ENCODE measurements around the gene KLHDC3.
A peak's percentile ranks its signal among the peaks of the same experiment; 100 is the strongest.
"Not testable (repeated sequence)": the region's sequence is repeated elsewhere in the genome, so short reads cannot be mapped to it uniquely, and the experiment has no call there.

Gene KLHDC3

DNA sequence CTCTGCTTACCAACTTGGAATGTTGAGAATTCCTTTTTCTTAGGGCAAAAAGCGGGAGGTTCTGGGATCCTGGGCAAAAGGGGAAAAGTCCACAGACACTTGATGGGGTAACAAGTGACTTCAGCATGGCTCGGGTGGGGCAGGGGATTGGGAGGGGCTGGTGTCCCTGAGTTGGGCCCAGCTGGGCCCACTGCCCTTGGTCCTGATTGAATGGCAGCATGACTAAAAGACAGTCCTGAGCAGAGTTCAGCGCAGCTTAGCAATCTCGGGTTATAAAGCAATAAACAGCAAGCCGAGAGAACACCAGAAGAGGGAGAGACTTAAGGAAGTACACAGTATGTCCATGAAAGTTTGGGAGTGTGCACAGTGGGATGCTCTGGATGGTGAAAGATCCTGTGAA lies 24.1 kb upstream of the KLHDC3 start:
- DNase-seq = no peak

DNA sequence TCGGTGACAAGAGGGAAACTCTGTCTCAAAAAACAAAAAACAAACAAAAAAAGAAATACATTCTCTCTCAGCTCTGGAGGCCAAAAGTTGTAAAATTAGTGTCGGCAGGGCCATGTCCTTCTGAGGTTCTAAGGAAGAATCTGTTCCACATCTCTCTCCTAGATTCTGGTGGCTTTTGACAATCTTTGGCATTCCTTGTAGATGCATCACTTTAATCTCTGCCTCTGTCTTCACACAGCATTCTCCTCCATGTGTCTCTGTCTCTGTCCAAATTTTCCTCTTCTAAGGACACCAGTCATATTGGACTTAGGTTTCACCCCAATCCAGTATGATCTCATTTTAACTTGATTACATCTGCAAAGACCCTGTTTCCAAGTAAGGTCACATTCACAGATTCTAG lies 20.6 kb upstream of the KLHDC3 start:
- DNase-seq = no peak

DNA sequence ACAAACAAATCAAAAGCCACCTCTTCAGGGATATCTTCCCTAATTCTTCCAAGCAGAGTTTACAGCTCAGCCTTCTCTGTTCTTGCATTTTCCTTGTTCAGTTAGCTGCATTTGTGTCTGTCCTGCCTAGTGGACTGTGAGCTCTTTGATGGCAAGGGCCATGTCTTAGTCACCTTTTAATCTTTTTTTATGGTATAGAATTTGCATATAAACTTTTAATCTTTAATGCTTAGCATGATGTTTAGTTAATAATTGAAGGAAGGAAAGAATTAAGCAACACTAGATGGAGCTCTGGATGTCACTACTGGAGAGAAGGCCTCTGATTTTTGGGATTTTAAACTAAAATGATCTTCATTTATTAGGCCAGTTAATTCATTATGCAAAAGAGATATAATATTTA lies 17.5 kb upstream of the KLHDC3 start:
- no peak for DNase-seq

DNA sequence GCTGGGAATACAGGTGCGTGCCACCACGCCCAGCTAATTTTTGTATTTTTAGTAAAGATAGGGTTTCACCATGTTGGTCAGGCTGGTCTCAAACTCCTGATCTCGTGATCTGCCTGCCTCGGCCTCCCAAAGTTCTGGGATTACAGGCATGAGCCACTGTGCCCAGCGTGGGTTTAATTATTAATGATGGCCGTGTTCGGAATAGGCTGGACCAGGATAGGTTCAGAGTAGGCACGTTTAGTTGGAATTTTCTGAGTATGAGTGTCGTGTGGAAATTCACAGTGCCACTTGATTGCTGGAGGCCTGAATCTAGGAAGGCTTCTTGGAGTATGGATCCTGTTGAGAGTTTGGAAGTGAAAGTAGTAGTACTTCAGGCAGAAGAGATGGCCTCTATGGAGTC lies 15.8 kb upstream of the KLHDC3 start:
- not testable (repeated sequence) for DNase-seq

DNA sequence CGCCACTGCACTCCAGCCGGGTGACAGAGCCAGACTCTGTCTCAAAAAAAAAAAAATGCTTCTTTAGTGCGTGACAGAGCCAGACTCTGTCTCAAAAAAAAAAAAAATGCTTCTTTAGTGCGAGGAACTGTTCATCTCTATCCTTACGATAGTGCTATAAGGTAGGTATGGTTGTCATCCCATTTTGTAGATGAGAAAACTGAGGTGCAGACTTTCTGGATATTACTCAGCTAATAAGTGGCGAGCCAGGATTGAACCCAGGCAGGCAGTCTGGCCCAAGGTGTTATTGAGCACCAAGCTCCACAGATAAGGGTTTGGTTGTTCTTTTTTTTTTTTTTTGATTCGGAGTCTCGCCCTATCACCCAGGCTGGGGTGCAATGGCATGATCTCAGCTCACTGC lies 12.2 kb upstream of the KLHDC3 start:
- DNase-seq = no peak

DNA sequence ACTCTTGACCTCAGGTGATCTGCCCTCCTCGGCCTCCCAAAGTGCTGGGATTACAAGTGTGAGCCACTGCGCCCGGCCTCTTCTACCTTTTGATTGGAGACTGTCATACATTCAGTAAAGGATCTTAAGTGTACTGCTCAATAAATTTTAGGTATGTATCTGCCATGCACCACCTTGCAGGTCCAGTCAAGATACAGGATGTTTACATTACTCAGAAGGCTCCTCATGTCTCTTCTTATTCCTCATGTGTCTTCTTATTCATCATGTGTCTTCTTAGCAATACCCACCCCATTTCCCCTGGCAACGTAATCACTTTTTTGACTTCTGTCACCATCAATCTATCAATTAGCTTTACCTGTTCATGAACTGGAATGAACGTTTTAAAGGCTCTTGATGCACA lies 8.2 kb upstream of the KLHDC3 start:
- no peak for DNase-seq

DNA sequence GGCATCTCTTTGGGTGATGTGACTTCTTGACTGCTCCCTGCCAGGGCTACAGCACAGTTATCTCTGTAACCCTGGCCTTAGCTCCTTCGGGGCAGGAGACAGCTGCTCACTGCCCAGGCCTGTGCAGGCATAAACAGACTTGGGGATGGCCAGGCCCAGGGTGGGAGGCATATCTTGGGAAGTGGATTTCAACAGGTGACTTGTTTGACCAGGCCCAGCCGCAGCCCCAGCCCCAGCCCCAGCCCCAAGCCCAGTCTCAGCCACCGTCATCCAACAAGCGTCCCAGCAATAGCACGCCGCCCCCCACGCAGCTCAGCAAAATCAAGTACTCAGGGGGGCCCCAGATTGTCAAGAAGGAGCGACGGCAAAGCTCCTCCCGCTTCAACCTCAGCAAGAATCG lies 7.8 kb upstream of the KLHDC3 start:
- no peak for DNase-seq

DNA sequence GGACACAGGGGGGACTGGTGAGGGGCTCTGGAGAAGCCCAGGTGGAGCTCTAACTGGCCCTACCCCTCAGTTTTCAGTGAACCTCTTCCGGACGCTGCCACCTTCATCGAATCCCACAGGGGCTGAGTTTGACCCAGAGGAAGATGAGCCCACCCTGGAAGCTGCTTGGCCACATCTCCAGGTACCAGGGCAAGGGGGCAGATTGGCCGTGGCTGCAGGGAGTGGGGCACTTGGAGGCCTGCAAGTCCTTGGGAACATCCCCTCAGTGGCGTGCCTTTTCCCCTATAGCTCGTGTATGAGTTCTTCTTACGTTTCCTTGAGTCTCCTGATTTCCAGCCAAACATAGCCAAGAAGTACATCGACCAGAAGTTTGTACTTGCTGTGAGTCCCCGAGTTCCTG lies 6.9 kb upstream of the KLHDC3 start:
- no peak for DNase-seq

DNA sequence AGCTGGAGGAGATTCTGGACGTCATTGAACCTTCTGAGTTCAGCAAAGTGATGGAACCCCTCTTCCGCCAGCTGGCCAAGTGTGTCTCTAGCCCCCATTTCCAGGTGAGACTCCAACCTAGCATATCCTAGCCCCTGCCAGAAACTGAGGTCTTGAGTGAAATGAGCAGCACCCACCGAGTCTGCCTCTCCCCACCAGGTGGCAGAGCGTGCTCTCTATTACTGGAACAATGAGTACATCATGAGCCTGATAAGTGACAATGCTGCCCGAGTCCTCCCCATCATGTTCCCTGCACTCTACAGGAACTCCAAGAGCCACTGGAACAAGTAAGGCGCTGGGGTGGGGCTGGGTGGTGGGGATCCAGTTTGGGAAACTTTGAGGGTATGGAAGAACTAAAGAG lies 4.9 kb upstream of the KLHDC3 start:
- peak; percentile 6 for DNase-seq

DNA sequence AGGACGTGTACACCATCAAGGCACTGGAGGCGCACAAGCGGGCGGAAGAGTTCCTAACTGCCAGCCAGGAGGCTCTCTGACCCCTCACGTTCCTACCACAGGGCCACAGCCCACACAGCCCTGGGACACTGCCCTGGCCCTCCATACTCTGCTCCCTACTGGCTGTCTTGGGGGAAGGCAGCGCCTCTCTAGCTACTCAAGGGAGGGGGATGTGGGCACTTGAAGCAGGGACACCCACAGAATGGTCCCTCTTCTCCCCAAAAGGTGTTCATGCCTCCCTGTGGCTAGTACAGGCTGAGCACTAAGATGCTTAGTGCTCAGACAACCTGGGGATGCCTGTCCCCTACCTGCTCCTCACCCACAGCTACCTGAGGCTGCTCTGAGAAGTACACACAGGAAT lies 2.8 kb upstream of the KLHDC3 start:
- DNase-seq = no peak

DNA sequence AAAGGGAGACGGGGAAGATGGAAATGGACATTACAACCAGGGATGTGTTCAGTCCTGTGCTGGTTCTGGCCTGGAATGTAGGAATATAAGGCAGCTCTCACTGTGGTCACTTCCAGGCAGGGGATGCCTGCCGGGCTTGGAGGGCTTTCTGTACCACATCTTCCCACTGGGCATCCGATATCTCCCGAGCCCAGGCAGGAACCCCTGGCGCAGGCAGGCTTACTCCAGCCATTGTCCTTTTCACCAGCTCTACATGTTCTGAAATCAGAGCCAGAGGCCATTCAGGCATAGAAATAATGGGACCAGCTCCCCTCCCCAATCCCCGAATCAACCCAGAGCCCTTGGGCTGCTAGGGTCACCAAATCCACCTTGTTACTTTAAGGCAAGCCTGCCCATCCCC lies 1.7 kb upstream of the KLHDC3 start:
- no peak for DNase-seq

DNA sequence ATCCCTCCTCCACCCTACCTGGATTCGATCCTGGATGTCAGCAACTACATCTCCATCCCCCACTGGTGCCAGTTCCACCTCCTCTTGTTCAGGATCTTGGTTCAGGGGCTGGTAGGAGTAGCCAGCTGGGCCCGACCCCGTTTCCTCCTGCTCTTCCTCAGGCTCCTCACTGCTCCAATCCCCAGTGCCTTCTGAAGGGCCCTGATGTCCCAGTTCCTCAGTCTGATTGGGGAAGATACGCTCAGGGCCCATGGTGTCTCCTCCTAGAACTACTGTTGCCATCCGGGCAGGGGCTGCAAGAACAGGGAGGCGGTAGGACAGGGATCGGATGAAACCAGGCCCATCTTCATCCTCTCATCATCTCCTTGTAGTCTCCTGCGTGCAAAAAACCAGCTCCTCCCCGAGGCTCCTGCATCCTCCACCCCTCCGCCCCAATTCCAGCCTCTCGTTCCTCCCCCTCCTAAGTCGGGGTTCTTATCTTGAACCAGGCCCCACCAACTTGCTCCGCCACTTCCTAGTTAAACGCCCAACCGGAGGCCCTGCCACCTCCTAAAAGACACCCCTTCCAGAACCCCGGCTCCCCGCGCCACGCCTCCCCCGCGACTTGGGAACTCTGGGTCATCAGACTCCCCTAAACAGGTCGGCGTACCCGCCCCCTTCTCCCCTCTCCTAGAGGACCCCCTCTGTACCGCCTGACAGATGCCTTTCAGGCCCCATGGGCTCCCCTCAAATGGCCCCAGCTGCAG lies 779 bp upstream of the KLHDC3 start:
- no peak for DNase-seq

DNA sequence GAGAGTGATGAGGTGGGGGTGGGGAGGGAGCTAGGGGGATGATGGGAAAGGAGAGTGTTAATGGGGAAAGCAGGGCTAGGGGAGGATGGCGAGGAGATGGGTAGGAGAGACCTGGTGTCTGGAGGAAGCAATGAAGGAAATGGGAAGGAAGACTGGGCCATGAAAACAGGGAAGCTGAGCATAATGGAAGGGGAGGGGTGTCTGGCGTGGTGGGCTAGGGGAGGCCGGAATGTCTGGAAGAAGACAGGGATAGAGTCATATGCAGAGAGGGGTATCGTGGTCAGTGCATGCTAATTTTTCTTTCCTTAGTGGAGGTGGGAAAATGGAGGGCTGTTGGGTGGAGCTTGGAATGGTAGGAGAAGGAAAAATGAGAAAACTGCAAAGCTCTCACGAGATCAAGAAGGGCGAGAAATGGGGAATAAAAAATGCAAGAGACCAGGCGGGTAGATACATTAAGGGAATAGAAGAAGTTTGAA lies 423 bp downstream of the KLHDC3 start:
- DNase-seq = no peak

DNA sequence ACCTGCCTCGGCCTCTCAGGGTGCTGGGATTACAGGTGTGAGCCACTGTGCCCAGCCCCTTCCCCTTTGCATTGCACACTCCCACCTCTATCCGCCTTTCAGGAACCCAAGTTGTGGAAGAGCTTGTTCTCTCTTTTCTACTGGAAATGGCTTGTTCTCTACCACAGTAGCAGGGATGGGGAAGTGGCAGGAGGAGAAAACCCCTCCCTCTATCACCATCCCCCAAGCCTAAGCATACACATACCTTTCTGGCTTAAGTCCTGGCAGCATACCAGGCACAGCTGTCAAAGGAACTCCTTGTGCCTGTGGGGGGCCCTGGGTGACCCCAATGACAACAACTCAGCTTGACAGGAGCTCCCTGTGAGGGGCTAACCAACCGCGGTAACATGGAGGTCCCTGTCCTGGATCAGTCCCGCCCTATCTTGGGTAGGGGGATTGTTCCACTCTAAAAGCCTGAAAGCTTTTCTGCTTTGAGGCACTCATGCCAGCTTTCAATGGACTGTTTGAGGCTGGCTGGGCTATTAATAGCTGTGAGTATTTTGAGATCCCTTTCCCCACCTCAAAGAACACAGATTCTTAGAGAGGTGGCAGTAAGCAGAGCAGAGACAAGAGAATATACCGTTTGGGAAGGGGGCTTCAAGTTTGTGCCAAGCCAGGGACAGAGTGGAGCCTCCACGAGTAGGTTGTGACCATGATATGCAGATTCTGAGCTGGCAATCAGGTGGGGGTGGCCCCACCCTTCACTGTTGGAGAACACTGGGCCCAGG lies 2.3 kb downstream of the KLHDC3 start:
- no peak for DNase-seq

DNA sequence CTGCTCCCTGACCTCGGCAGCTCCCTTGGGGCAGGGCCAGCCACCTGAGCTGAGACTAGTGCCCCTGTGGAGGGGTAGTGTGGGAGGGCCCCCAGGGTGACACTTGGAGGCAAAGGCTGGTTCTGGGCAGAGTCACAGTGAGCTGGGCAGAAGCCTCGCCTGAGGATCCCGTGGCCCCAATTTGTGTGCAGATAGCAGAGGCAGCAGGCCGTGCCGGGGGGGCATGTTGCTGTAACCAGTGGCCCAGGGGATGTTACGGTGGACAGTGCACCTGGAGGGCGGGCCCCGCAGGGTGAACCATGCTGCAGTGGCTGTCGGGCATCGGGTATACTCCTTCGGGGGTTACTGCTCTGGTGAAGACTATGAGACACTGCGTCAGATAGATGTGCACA lies 2.9 kb downstream of the KLHDC3 start:
- DNase-seq = no peak

DNA sequence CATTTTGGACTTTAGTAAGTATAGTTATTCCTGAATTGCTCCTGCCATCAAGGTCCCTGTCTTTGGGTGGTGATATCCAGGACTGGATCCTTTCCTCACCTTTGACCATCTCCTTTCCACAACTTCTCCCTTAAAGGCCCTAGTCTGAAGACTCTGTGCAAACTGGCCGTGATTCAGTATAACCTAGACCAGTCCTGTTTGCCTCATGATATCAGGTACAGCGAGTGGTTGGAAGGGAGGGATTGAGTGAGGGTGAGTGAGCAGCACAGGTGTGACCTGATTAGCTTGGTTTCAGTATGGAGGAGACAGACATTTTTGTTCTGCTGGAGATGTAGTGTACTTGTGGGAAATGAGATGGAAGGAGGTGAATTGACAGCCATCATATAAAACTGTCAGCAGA lies 5.1 kb downstream of the KLHDC3 start:
- DNase-seq = no peak

DNA sequence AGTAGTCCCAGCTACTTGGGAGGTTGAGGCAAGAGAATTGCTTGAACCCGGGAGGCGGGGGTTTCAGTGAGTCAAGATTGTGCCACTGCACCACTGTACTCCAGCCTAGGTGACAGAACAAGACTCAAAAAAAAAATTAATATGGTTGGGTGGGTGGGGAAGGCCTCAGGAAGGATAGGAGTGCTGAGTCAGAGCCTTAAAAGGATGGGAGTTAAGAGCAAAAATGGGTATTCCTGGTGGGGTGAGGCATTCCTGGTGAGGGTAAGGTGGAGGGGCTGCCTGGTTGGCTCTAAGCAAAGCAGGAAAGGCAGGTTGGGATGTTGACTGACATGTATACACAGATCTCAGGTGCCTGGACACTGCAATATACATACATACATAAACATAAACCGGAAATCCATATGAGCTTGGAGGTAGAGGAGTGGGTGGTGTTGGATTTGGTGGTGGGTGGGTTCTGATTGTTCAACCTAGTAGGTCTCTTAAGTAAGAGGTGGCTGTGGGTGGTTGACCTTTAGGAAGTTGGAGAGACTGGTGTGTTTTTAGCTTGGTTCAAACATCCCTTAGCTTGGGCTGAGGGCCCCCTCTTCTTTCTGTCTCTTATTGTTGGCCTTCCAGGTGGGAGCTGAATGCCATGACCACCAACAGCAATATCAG lies 6.1 kb downstream of the KLHDC3 start:
- DNase-seq = no peak

DNA sequence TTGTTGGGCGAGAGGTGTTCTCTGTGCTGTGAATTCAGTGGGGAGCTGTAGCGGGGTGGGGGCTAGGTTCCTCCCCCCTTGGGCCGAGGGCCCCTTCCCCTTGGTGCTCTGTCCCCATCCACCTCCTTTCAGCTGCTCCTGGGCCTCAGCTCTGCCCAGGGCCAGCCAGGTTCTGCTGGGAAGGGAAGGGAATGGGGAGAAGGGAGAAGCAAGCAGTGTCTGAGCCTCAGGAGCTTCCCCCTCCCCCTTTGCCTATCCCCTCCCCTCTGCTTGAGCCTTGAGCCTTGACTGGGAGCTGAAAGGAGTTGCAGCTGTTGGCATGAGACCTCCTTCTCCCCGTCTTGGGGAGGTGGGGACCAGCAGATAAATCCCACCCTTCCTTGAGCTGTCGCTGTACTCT lies 6.8 kb downstream of the KLHDC3 start:
- DNase-seq = no peak

DNA sequence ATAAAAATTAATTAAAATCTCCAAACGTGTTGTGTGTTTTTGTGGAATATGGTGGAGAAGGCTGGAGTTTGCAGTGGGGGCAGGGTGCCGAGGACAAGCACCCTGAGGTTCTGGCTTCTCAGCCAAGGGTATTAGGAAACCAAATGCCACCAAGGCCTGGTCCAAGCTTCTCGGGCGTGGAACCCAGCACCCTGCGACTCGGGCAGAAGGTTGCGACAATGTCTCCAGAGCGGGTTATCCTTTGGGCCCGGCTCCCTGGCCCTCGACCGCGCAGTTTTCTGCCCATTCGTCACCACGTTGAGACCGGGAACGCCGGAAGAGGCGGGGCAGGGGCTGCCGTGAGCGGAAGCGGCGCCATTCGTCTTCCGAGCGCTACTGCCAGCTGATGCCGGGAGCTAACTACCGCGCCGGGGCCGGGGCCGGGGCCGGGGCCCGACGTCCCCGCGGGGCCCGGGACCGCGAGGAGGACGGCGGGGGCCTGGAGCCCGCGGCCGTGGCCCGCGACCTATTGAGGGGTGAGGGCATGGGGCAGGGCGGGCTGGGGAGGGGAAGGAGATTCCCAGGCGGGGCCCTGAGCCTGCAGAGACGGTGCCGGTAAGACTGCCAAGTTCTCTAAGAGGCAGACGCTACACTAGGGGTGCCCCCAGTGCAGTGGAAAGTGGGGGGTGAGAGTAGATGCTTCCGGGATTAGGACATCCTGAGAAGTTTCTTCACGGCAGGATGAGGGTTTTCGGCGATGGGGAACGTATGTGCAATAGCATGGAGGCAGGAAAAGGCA lies 7.4 kb downstream of the KLHDC3 start, which contains the start of gene RRP36:
RRP36 (plus strand) TSS at position 354 of the 778 bp plus-strand sequence; CDS start at position 386, 32 bp downstream.
- peak; percentile 8 for DNase-seq

DNA sequence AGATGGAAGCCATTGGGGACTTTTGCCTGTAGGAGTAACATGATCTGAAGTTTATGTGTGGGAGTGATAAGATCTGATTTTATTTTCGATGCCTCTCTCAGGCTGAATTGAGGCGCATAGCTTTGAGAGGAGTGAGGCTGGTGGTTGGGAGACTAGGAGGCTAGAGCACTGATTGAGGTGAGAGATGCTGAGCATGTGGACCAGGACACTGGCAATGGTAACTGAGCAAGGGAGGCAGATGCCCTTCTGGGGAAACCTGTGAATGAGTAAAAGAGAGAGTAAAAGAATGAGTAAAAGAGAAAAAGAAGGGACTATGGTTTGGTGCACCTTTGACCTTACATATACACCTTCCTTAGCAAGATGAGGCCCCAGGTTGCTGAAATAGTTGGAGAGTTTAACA lies 10.4 kb downstream of the KLHDC3 start:
- DNase-seq = no peak

DNA sequence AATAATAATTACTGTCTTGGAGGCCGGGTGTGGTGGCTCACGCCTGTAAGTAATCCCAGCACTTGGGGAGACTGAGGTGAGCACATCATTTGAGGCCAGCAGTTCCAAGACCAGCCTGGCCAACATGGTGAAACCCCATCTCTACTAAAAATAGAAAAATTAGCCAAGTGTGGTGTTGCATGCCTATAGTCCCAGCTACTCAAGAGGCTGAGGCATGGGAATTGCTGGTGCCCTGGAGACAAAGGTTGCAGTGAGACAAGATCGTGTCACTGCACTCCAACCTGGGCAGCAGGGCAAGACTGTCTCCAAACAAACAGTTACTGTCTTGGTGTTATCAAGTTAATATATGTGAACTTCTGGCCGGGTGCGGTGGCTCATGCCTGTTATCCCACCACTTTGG lies 12.3 kb downstream of the KLHDC3 start:
- DNase-seq = no peak

DNA sequence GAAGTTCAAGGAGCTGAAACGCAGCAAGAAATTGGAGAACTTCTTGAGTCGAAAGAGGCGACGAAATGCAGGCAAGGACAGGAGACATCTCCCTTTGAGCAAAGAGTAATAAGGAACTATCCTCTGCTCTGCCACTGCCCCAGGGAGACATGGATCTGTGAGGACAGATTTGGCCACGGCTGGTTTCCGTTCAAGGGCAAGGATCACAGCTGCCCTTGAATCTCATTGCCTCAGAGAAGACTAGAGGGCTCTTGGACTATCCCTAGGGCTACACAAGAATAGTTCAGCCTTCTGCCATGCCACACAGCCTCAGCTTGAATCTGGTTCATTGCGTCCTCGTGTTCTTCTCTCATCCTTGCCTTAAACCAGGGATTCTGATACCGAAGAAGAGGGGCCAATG lies 15.1 kb downstream of the KLHDC3 start:
- no peak for DNase-seq

DNA sequence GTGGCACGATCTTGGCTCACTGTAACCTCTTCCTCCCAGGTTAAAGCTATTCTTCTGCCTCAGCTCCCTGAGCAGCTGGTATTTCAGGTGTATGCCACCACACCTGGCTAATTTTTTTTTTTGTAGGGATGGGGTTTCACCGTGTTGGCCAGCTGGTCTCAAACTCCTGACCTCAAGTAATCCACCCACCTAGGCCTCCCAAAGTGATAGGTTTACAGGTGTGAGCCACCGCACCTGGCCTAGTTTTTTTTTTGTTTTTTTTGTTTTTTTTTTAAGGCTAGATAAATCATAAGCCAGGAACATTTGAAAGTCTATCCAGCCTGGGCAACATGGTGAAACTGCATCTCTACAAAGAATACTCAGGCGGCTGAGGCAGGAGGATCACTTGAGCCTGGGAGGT lies 18.3 kb downstream of the KLHDC3 start:
- DNase-seq = no peak
